ENCODE data around the gene NPIPB2. TPM values are rescaled to one million over a fixed set of nuclear protein-coding genes. Genes with fewer than 3 reads are reported as not detected.

NPIPB2 gene
- total and polyA plus RNA-seq, 2 of the 13 experiments (the other 11 are each of a cell fraction or from before 2014, with no cell fraction given), result 1.8 to 4.1 TPM

- TF ChIP-seq ZSCAN5A (CRISPR knock-in tag; IDR thresholded peaks at IDR 0.05; ENCODE audit: borderline replicate concordance) (0 out of 2 replicates have a peak, but pooled peaks have one; percentile 7), ZNF253 (CRISPR knock-in tag; IDR thresholded peaks at IDR 0.05; ENCODE audit: borderline replicate concordance) (no peak), ATF1 (CRISPR knock-in tag; IDR thresholded peaks at IDR 0.05) (0 out of 2 replicates have a peak, but pooled peaks have one; percentile 10), ZNF513 (CRISPR knock-in tag; conservative IDR thresholded peaks at IDR 0.05) (no peak), KAT7 (CRISPR knock-in tag; IDR thresholded peaks at IDR 0.05; ENCODE audit: borderline replicate concordance) (no peak), ZNF256 (CRISPR knock-in tag; conservative IDR thresholded peaks at IDR 0.05) (no peak), ATF2 (CRISPR knock-in tag; IDR thresholded peaks at IDR 0.05) (peak; percentile 16; the same call in 1 of the 2 replicates), ZNF143 (CRISPR knock-in tag; IDR thresholded peaks at IDR 0.05) (peak; percentile 85), ETV6 (CRISPR knock-in tag; conservative IDR thresholded peaks at IDR 0.05) (no peak), ZNF451 (CRISPR knock-in tag; IDR thresholded peaks at IDR 0.05) (no peak), ZNF276 (CRISPR knock-in tag; IDR thresholded peaks at IDR 0.05; ENCODE audit: low read depth) (no peak), SNAI1 (CRISPR knock-in tag; IDR thresholded peaks at IDR 0.05; ENCODE audit: borderline replicate concordance) (no peak), TRIM22 (IDR thresholded peaks at IDR 0.05) (no peak), ZNF883 (CRISPR knock-in tag; IDR thresholded peaks at IDR 0.05; ENCODE audit: not compliant biosample characterization) (no peak), POLR2A (IDR thresholded peaks at IDR 0.05; ENCODE audit: insufficient read depth in 1 of 2, low read depth in 2 of 2, low read length in 2 of 2) (peak in 1 of 2 experiments; percentile 21; a peak in 1 of 4 replicates), GABPA (IDR thresholded peaks at IDR 0.05; ENCODE audit: low read depth, low read length) (no peak), GABPA (CRISPR knock-in tag; IDR thresholded peaks at IDR 0.05; ENCODE audit: low read depth) (no peak), ZHX1 (CRISPR knock-in tag; IDR thresholded peaks at IDR 0.05; ENCODE audit: low read depth) (no peak)
Observed at GRCh38 chr16:11914210-11915113, 27.4 kb downstream of the NPIPB2 start (continued).
